GM10266 (cell line): ENCODE measurements around the gene LENG8.
A peak's percentile ranks its signal among the peaks of the same experiment; 100 is the strongest.

Source experiments
- DNase-seq: peaks from one replicate; pipeline ENCODE4 v3.0.0; 2012; ENCODE audit errors: extremely low spot score
- CTCF ChIP-seq: IDR thresholded peaks from 2 replicates; pipeline ENCODE4 v1.5.1; 2012; ENCODE audit warnings: mild to moderate bottlenecking, low read depth; ENCODE audit not compliant: control insufficient read depth, insufficient read depth; ENCODE audit errors: missing control alignments

The LENG8 gene

GRCh38 chr19:54448774-54449700, at the start of gene LENG8:
LENG8 (plus strand) TSS chr19:54449199; CDS start chr19:54451345, 2,146 bp downstream.
- no peak for TF ChIP-seq CTCF
- DNase-seq = peak; percentile 97

GRCh38 chr19:54400913-54401312, 48.1 kb upstream of the LENG8 start:
- DNase-seq = no peak
- TF ChIP-seq CTCF = no peak

- no peak for DNase-seq
Measured at GRCh38 chr19:54403054-54403453, 45.9 kb upstream of the LENG8 start.

GRCh38 chr19:54405628-54406027, 43.4 kb upstream of the LENG8 start:
- no peak for DNase-seq
- TF ChIP-seq CTCF = no peak

More at GRCh38 chr19:54403054-54403453, 45.9 kb upstream of the LENG8 start:
- no peak for TF ChIP-seq CTCF

GRCh38 chr19:54407780-54408179, 41.2 kb upstream of the LENG8 start:
- no peak for TF ChIP-seq CTCF
- no peak for DNase-seq

- TF ChIP-seq CTCF = no peak
- no peak for DNase-seq
Measured at GRCh38 chr19:54408456-54409026, 40.5 kb upstream of the LENG8 start.

- DNase-seq = no peak
Measured at GRCh38 chr19:54411033-54411432, 38.0 kb upstream of the LENG8 start.

More at GRCh38 chr19:54411033-54411432, 38.0 kb upstream of the LENG8 start:
- no peak for TF ChIP-seq CTCF
